Measurements from ENCODE around the gene LRRK2.

The LRRK2 gene

DNA sequence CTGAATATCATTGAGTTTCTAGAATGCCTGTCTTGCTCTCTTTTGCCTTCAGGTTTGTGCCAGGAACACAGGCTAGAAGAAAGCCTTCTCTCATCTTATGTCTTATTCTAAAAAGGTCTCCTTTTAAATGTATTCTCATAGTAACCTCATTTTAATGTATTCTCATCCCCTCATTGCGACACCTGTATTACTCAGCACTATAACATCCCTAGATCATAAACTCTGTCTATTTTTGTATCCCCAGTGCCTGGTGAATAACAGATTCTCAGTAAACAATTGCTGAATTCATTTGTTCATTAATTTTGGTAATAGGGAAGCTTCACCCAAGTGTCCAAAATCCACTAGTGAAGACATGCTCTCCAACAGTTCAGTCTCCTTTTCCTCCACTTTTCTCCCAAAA, 8.8 kb upstream of the LRRK2 start:
- H3K4me3 ChIP-seq (replicated peaks; ENCODE audit: low read depth, low read length) = no peak overlapping the region
- no peak for DNase-seq (ENCODE audit: extremely low read depth, insufficient read length)
- TF ChIP-seq, protein P1, sequence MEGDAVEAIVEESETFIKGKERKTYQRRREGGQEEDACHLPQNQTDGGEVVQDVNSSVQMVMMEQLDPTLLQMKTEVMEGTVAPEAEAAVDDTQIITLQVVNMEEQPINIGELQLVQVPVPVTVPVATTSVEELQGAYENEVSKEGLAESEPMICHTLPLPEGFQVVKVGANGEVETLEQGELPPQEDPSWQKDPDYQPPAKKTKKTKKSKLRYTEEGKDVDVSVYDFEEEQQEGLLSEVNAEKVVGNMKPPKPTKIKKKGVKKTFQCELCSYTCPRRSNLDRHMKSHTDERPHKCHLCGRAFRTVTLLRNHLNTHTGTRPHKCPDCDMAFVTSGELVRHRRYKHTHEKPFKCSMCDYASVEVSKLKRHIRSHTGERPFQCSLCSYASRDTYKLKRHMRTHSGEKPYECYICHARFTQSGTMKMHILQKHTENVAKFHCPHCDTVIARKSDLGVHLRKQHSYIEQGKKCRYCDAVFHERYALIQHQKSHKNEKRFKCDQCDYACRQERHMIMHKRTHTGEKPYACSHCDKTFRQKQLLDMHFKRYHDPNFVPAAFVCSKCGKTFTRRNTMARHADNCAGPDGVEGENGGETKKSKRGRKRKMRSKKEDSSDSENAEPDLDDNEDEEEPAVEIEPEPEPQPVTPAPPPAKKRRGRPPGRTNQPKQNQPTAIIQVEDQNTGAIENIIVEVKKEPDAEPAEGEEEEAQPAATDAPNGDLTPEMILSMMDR (IDR thresholded peaks at IDR 0.05; ENCODE audit: insufficient read depth, low read length, poor library complexity, severe bottlenecking) = no peak
- no peaks in the 10 kb centered on the region for H3K36me3 ChIP-seq (ENCODE audit: control insufficient read depth, insufficient read depth, low read length)
- no peaks in the 10 kb centered on the region for H3K27me3 ChIP-seq (replicated peaks; ENCODE audit: control insufficient read depth, insufficient read depth, low read length)

DNA sequence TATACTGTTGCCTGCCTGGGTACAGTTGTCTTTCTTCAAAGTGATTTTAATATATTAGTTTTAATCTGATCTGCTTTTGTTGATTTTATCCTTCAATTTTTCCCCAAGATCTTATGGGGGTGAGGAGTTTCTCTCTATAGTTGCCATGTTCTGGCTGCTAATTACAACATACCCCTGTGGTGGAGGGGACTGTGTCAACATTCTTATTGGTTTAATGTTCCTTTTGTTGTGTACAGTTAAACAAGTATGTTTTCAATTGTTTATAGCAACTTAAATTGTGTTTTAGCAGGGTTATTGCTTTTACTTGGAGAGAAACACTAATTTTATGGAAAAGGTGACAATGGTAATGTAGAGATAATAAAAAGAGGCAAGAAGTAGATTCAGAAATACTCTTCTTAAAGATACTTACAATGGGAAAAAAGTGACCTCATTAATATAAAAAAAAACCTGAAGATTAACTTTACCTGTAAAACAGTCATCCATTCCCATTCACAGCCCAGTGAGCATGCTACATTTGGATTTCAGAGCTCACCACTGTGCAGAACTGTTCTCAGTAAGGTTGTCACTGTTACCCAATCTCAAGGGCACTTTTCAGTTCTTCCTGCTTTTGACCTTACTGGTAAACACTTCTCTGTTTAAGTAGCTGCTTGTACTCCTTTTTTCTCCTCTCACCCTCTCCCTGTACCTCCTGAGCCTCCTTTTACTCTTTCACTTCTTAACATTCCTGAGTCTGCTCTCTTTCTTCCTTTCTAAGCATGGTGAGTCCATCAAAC, 8.1 kb upstream of the LRRK2 start:
- H3K36me3 ChIP-seq (ENCODE audit: control insufficient read depth, insufficient read depth, low read length) = no peaks in the 10 kb centered on the region
- TF ChIP-seq, protein P1 (IDR thresholded peaks at IDR 0.05; ENCODE audit: insufficient read depth, low read length, poor library complexity, severe bottlenecking) = no peak
- DNase-seq (ENCODE audit: extremely low read depth, insufficient read length) = no peak

DNA sequence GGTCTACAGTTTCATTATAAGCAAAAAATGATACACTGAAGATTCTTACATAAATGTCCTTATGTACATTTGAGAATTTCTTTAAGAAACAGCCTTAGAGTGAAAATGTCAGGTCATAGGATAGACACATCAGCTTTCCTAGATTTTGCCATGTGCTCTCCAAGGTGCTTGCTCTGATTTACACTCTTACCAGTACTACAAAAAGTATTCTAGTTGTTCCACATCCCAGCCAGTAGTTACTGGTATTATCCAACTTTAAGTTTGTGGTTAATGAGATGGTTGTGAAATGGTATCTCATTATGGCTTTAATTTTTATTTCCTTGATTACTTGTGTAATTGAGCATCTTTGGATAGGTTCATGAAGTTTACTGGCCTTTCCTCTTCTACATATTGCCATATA, 5.0 kb upstream of the LRRK2 start:
- Histone ChIP-seq H3K27me3 (replicated peaks; ENCODE audit: control insufficient read depth, insufficient read depth, low read length) (no peaks in the 10 kb centered on the region), H3K4me3 (replicated peaks; ENCODE audit: low read depth, low read length) (no peak overlapping the region), H3K36me3 (ENCODE audit: control insufficient read depth, insufficient read depth, low read length) (no peaks in the 10 kb centered on the region)
- TF ChIP-seq, protein P1 (IDR thresholded peaks at IDR 0.05; ENCODE audit: insufficient read depth, low read length, poor library complexity, severe bottlenecking) = no peak
- DNase-seq (ENCODE audit: extremely low read depth, insufficient read length) = no peak

More for the DNA sequence above, 8.1 kb upstream of the LRRK2 start:
- H3K27me3 ChIP-seq (replicated peaks; ENCODE audit: control insufficient read depth, insufficient read depth, low read length) = no peaks in the 10 kb centered on the region
- H3K4me3 ChIP-seq (replicated peaks; ENCODE audit: low read depth, low read length) = no peak overlapping the region

DNA sequence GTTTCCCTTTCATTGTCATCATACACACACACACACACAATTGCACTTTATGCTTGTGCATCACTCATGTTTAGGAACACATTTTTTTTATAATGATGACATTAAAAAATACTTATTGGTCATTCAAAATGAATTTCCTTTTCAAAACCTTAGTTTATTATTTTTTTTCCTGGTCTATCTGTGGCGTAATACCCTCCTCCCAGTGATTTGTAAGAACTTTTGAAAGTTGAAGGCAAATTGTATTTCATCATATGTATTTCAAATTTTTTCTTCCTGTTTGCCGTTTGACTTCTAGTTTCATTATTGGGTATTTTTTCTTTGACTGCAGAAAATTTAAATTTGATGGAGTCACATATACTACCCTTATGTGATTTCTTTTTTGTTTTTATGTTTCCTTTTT, 2.5 kb upstream of the LRRK2 start:
- Histone ChIP-seq H3K4me3 (replicated peaks; ENCODE audit: low read depth, low read length) (no peak overlapping the region), H3K27me3 (replicated peaks; ENCODE audit: control insufficient read depth, insufficient read depth, low read length) (no peaks in the 10 kb centered on the region), H3K36me3 (ENCODE audit: control insufficient read depth, insufficient read depth, low read length) (no peaks in the 10 kb centered on the region)
- TF ChIP-seq, protein P1 (IDR thresholded peaks at IDR 0.05; ENCODE audit: insufficient read depth, low read length, poor library complexity, severe bottlenecking) = no peak
- no peak for DNase-seq (ENCODE audit: extremely low read depth, insufficient read length)

DNA sequence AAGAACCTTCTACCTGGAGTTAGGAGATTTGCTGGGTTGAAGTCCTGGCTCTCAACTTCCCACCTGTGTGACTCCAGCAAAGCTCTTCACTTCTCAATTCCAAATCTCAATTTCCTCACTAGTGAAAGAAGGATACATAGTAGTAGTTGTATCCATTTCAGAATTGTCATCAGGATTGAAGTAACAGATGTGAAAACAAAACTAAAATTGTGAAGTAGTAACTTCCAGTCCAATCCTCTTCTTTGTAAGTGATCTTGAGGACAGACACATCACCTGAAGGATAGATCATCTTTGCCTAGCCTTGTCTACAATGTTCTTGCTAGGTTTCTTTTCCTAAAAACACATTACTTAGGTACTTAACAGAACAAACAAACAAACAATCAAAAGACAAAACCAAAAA, 1.2 kb upstream of the LRRK2 start:
- H3K27me3 ChIP-seq (replicated peaks; ENCODE audit: control insufficient read depth, insufficient read depth, low read length) = no peaks in the 10 kb centered on the region
- DNase-seq (ENCODE audit: extremely low read depth, insufficient read length) = no peak
- peak overlapping the region; percentile 69 for H3K4me3 ChIP-seq (replicated peaks; ENCODE audit: low read depth, low read length)
- no peaks in the 10 kb centered on the region for H3K36me3 ChIP-seq (ENCODE audit: control insufficient read depth, insufficient read depth, low read length)
- TF ChIP-seq, protein P1 (IDR thresholded peaks at IDR 0.05; ENCODE audit: insufficient read depth, low read length, poor library complexity, severe bottlenecking) = no peak
